PC-9 (cell line): ENCODE results near the gene PTPN13. TPM values are rescaled to one million over a fixed set of nuclear protein-coding genes. Genes with fewer than 3 reads are reported as not detected.

Experiments used
- BruUV-seq: library from RNA; stranded (reverse); fragments of 400-500 nt; replicated peaks from 2 replicates; lab custom pipeline; 2021; lab: Mats Ljungman, UMichigan
- CTCF ChIA-PET: fragments of 300-600 bp; sonication (Branson Sonifier 250); formaldehyde crosslinking; loops from one replicate; lab custom pipeline; 2022; ENCODE audit warnings: antibody characterized with exemption; lab: Charles Lee
- POLR2A ChIA-PET: fragments of 300-600 bp; sonication (Branson Sonifier 250); formaldehyde crosslinking; loops from one replicate; lab custom pipeline; 2022; ENCODE audit warnings: antibody characterized with exemption; ENCODE audit not compliant: unreplicated experiment; lab: Charles Lee
- DNase-seq, 2 experiments: peaks; one replicate each; pipeline versions ENCODE4 v3.0.0 to v3.0.0-alpha.2; 2015 to 2022; ENCODE audit warnings: mixed read lengths in 1 of 2
- H2AFZ ChIP-seq: fragments of 200-600 bp; sonication (generic); 2 replicates; pipeline ENCODE4 v1.8.1; 2017; ENCODE audit warnings: antibody characterized with exemption
- H3F3A ChIP-seq: fragments of 200-600 bp; sonication (generic); 2 replicates; pipeline ENCODE4 v1.8.1; 2017; ENCODE audit warnings: antibody characterized with exemption, mild to moderate bottlenecking, low read depth; ENCODE audit not compliant: insufficient read depth
- H3K27ac ChIP-seq: fragments of 200-600 bp; sonication (generic); 2 replicates; pipeline ENCODE4 v1.6.1; 2016; ENCODE audit warnings: mixed run types
- H3K27me3 ChIP-seq: fragments of 200-600 bp; sonication (generic); 2 replicates; pipeline ENCODE4 v1.6.1; 2016; ENCODE audit warnings: low read depth, mixed run types; ENCODE audit not compliant: insufficient read depth
- H3K36me3 ChIP-seq: fragments of 200-600 bp; sonication (generic); 2 replicates; pipeline ENCODE4 v1.6.1; 2016; ENCODE audit warnings: low read depth, mixed run types
- H3K4me1 ChIP-seq: fragments of 200-600 bp; sonication (generic); replicated peaks from 2 replicates; pipeline ENCODE4 v1.6.1; 2016; ENCODE audit warnings: mixed run types; ENCODE audit not compliant: insufficient read depth
- H3K4me2 ChIP-seq: fragments of 200-600 bp; sonication (generic); 2 replicates; pipeline ENCODE4 v1.6.1; 2017; ENCODE audit warnings: mixed run types
- H3K4me3 ChIP-seq: fragments of 200-600 bp; sonication (generic); 2 replicates; pipeline ENCODE4 v1.6.1; 2016; ENCODE audit warnings: mixed run types
- H3K79me2 ChIP-seq: fragments of 200-600 bp; sonication (generic); 2 replicates; pipeline ENCODE4 v1.6.1; 2017; ENCODE audit warnings: low read depth, mixed run types
- H3K9me2 ChIP-seq: fragments of 200-600 bp; sonication (generic); 2 replicates; pipeline ENCODE4 v1.8.1; 2017; ENCODE audit warnings: mild to moderate bottlenecking; ENCODE audit not compliant: insufficient read depth
- H3K9me3 ChIP-seq: fragments of 200-600 bp; sonication (generic); 2 replicates; pipeline ENCODE4 v1.8.1; 2016; ENCODE audit warnings: low read depth; ENCODE audit not compliant: insufficient read depth
- H4K20me1 ChIP-seq: fragments of 200-600 bp; sonication (generic); 2 replicates; pipeline ENCODE4 v1.8.1; 2017; ENCODE audit not compliant: insufficient read depth
- CTCF ChIP-seq: fragments of 200-600 bp; sonication (generic); conservative IDR thresholded peaks from 2 replicates; pipeline ENCODE4 v1.6.1; 2017; ENCODE audit warnings: mixed run types, antibody characterized with exemption, mild to moderate bottlenecking, moderate library complexity
- EZH2 ChIP-seq: fragments of 200-600 bp; sonication (generic); IDR thresholded peaks from 2 replicates; pipeline ENCODE4 v1.8.0; 2017; ENCODE audit warnings: antibody characterized with exemption, low read depth
- intact Hi-C: fragments of 100-400 bp; cut with micrococcal nuclease; formaldehyde crosslinking; loops from one replicate; pipeline ENCODE4 v1.10.0; 2022; ENCODE audit not compliant: unreplicated experiment
- total RNA-seq: library from RNA; stranded (reverse); gene quantifications from 2 replicates; pipeline ENCODE4 v1.2.3, GENCODE V29; 2021

The PTPN13 gene
- total RNA-seq, 1 experiment from 2014 or later: 6.9 TPM

- H3K4me1 ChIP-seq: no peaks in the 10 kb centered on the region
- H3K36me3 ChIP-seq: no peaks in the 10 kb centered on the region
- no peaks in the 10 kb centered on the region for H3K79me2 ChIP-seq
- H3K9me3 ChIP-seq: no peaks in the 10 kb centered on the region
- H2AFZ ChIP-seq: no peak overlapping the region
- intact Hi-C loops: no loop called here
- ChIA-PET POLR2A (no interaction called here), CTCF (no interaction called here)
- TF ChIP-seq EZH2 (no peak), CTCF (no peak)
- no peaks in the 10 kb centered on the region for H3F3A ChIP-seq
- no TSS peak for BruUV-seq
- no peak overlapping the region for H3K4me2 ChIP-seq
- H3K27me3 ChIP-seq: no peaks in the 10 kb centered on the region
- H3K9me2 ChIP-seq: no peaks in the 10 kb centered on the region
- no peak overlapping the region for H3K27ac ChIP-seq
- no peak overlapping the region for H3K4me3 ChIP-seq
- DNase-seq: no peak
- no peaks in the 10 kb centered on the region for H4K20me1 ChIP-seq
Observed at GRCh38 chr4:86809809-86810208, 215.7 kb downstream of the PTPN13 start.

- H3K9me2 ChIP-seq: no peaks in the 10 kb centered on the region
- no peak overlapping the region for H3K4me3 ChIP-seq
- POLR2A ChIA-PET: no interaction called here
- no peaks in the 10 kb centered on the region for H3K79me2 ChIP-seq
- H3K4me1 ChIP-seq: no peaks in the 10 kb centered on the region
- H3K27ac ChIP-seq: no peak overlapping the region
- no peak for DNase-seq
- no peaks in the 10 kb centered on the region for H4K20me1 ChIP-seq
- H3K4me2 ChIP-seq: no peak overlapping the region
- CTCF ChIA-PET: no interaction called here
- H2AFZ ChIP-seq: no peak overlapping the region
- H3F3A ChIP-seq: no peaks in the 10 kb centered on the region
- TF ChIP-seq EZH2: no peak
- TF ChIP-seq CTCF: no peak
- BruUV-seq: no TSS peak
- no peaks in the 10 kb centered on the region for H3K36me3 ChIP-seq
- no peaks in the 10 kb centered on the region for H3K27me3 ChIP-seq
- no peaks in the 10 kb centered on the region for H3K9me3 ChIP-seq
- intact Hi-C loops: no loop called here
Observed at GRCh38 chr4:86810847-86811246, 216.7 kb downstream of the PTPN13 start.

- H3K9me3 ChIP-seq: no peaks in the 10 kb centered on the region
- no peaks in the 10 kb centered on the region for H3K27me3 ChIP-seq
- no peaks in the 10 kb centered on the region for H3F3A ChIP-seq
- H2AFZ ChIP-seq: no peak overlapping the region
- H3K36me3 ChIP-seq: no peaks in the 10 kb centered on the region
- H4K20me1 ChIP-seq: no peaks in the 10 kb centered on the region
- TF ChIP-seq EZH2 (no peak), CTCF (no peak)
- H3K4me1 ChIP-seq: no peaks in the 10 kb centered on the region
- intact Hi-C loops: no loop called here
- no peak overlapping the region for H3K4me3 ChIP-seq
- H3K27ac ChIP-seq: no peak overlapping the region
- H3K4me2 ChIP-seq: no peak overlapping the region
- no peak for DNase-seq
- H3K9me2 ChIP-seq: no peaks in the 10 kb centered on the region
- no peaks in the 10 kb centered on the region for H3K79me2 ChIP-seq
- CTCF ChIA-PET: no interaction called here
- POLR2A ChIA-PET: no interaction called here
- no TSS peak for BruUV-seq
Observed at GRCh38 chr4:86815653-86816052, 221.5 kb downstream of the PTPN13 start.
